Hepatocyte (in vitro differentiated cells): Measurements from ENCODE around the gene SMARCD3. TPM values are rescaled to one million over a fixed set of nuclear protein-coding genes. Genes with fewer than 3 reads are reported as not detected.

ENCODE experiments used
- DNase-seq: peaks from one replicate; pipeline ENCODE4 v3.0.0-alpha.2; 2016; ENCODE audit warnings: low spot score
- H2AFZ ChIP-seq: fragments of 200-600 bp; sonication (generic); 2 replicates; pipeline ENCODE4 v1.6.0; 2016; ENCODE audit warnings: antibody characterized with exemption, mild to moderate bottlenecking
- H3K27ac ChIP-seq: fragments of 200-600 bp; sonication (generic); 2 replicates; pipeline ENCODE4 v1.5.1; 2016; ENCODE audit warnings: mild to moderate bottlenecking
- H3K27me3 ChIP-seq: fragments of 200-600 bp; sonication (generic); 2 replicates; pipeline ENCODE4 v1.6.1; 2016
- H3K36me3 ChIP-seq: fragments of 200-600 bp; sonication (generic); replicated peaks from 2 replicates; pipeline ENCODE4 v1.5.1; 2016; ENCODE audit warnings: low read depth; ENCODE audit not compliant: insufficient read depth
- H3K4me1 ChIP-seq: fragments of 200-600 bp; sonication (generic); 2 replicates; pipeline ENCODE4 v1.5.1; 2016; ENCODE audit warnings: mild to moderate bottlenecking, moderate library complexity; ENCODE audit not compliant: insufficient read depth
- H3K4me2 ChIP-seq: fragments of 200-600 bp; sonication (generic); 2 replicates; pipeline ENCODE4 v1.6.0; 2016
- H3K4me3 ChIP-seq: fragments of 200-600 bp; sonication (generic); 2 replicates; pipeline ENCODE4 v1.5.1; 2016; ENCODE audit warnings: mild to moderate bottlenecking
- H3K79me2 ChIP-seq: fragments of 200-600 bp; sonication (generic); 2 replicates; pipeline ENCODE4 v1.6.0; 2017; ENCODE audit warnings: mild to moderate bottlenecking
- H3K9me2 ChIP-seq: fragments of 200-600 bp; sonication (generic); replicated peaks from 2 replicates; pipeline ENCODE4 v1.6.0; 2017; ENCODE audit warnings: mild to moderate bottlenecking; ENCODE audit not compliant: insufficient read depth
- H3K9me3 ChIP-seq: fragments of 200-600 bp; sonication (generic); 2 replicates; pipeline ENCODE4 v1.5.1; 2016; ENCODE audit warnings: low read depth, mild to moderate bottlenecking
- H4K20me1 ChIP-seq: fragments of 200-600 bp; sonication (generic); 2 replicates; pipeline ENCODE4 v1.6.0; 2016; ENCODE audit warnings: mild to moderate bottlenecking; ENCODE audit not compliant: insufficient read depth, poor library complexity, severe bottlenecking
- EZH2 ChIP-seq: fragments of 200-600 bp; sonication (generic); IDR thresholded peaks from 2 replicates; pipeline ENCODE4 v1.6.1; 2016; ENCODE audit warnings: antibody characterized with exemption, mild to moderate bottlenecking, borderline replicate concordance
- EZH2phosphoT487 ChIP-seq: fragments of 200-600 bp; sonication (generic); IDR thresholded peaks from one replicate; pipeline ENCODE4 v1.6.1; 2018; ENCODE audit warnings: antibody characterized with exemption, mild to moderate bottlenecking, low read depth, moderate library complexity; ENCODE audit not compliant: unreplicated experiment, severe bottlenecking
- WGBS: methylation state at CpG from one replicate; pipeline ENCODE4 v1.1.6; 2016; ENCODE audit warnings: low lambda C conversion rate; ENCODE audit errors: missing lambda C conversion rate; 5-methylcytosine and 5-hydroxymethylcytosine counted together
- polyA plus RNA-seq: library from polyadenylated mRNA; unstranded; fragments of >200 nt; fragmentation: Nextera tagmentation; extraction: Ambion mirVana; gene quantifications from 2 replicates; pipeline ENCODE4 v1.2.1, GENCODE V29; 2016
- total RNA-seq: library from RNA; depleted of rRNA; stranded (reverse); fragments of >200 nt; gene quantifications from 2 replicates; pipeline ENCODE4 v1.2.3, GENCODE V29; 2014
- TF ChIP-seq, protein P1 (sequence below): fragments of 200-600 bp; sonication (generic); IDR thresholded peaks from 2 replicates; pipeline ENCODE4 v1.5.1; 2016; ENCODE audit warnings: antibody characterized with exemption, mild to moderate bottlenecking; ENCODE audit not compliant: poor library complexity

SMARCD3 gene
- total and polyA plus RNA-seq, 2 experiments from 2014 or later = 42.4 to 73.1 TPM

- Histone ChIP-seq H3K27me3 (peaks cover 15% of the 10 kb centered on the region), H3K4me1 (no peaks in the 10 kb centered on the region), H4K20me1 (no peaks in the 10 kb centered on the region), H3K4me3 (no peak overlapping the region), H3K79me2 (no peaks in the 10 kb centered on the region), H3K4me2 (no peak overlapping the region), H2AFZ (no peak overlapping the region), H3K9me2 (no peaks in the 10 kb centered on the region), H3K9me3 (no peaks in the 10 kb centered on the region), H3K36me3 (no peaks in the 10 kb centered on the region), H3K27ac (no peak overlapping the region)
- no peak for DNase-seq
- TF ChIP-seq EZH2 (no peak), EZH2phosphoT487 (no peak)
- TF ChIP-seq, protein P1, sequence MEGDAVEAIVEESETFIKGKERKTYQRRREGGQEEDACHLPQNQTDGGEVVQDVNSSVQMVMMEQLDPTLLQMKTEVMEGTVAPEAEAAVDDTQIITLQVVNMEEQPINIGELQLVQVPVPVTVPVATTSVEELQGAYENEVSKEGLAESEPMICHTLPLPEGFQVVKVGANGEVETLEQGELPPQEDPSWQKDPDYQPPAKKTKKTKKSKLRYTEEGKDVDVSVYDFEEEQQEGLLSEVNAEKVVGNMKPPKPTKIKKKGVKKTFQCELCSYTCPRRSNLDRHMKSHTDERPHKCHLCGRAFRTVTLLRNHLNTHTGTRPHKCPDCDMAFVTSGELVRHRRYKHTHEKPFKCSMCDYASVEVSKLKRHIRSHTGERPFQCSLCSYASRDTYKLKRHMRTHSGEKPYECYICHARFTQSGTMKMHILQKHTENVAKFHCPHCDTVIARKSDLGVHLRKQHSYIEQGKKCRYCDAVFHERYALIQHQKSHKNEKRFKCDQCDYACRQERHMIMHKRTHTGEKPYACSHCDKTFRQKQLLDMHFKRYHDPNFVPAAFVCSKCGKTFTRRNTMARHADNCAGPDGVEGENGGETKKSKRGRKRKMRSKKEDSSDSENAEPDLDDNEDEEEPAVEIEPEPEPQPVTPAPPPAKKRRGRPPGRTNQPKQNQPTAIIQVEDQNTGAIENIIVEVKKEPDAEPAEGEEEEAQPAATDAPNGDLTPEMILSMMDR = no peak
These were observed 50.6 kb downstream of the SMARCD3 start for GRCh38 chr7:151197932-151198331.

DNA sequence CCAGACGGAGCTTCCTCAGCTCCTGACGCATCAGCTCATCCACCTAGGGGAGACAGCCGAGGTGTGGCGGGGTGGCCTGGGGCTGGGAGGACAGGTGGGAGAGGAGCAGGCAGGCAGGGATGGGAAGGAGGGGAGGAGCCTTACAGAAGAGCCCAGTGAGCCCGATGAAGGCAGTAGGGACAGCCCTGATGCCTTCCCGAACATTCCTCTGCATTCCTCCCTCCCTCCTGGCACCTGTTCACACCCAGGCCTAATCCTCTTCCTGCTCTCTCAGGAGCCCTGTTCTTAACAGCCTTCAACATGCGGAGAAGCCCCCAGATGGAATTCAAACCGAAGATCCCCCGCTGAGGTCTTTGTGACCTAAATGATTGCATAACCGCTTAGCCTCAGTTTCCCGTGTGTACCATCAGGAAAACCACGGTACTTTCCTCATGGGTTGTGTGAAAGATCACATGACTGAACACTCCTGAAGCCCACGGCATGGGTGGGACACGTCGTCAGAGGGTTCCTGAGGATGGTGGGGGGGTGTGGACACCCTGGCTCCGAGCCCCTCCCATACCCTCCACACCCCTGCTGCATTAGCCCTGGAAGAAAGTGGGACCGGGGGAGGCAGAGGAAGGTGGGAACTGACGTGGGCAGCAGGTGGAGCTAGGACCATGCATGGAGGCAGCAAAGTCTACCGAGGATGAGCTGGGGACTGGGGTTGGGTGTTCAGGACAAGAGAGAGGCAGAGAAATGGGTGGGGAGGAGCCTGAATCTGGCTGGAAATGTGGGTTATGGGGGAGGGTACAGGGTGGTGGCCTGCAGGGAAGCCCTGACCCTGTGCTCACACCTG, 52.7 kb downstream of the SMARCD3 start:
- H3K36me3 ChIP-seq = no peaks in the 10 kb centered on the region
- H3K9me3 ChIP-seq = no peaks in the 10 kb centered on the region
- no peak overlapping the region for H3K4me2 ChIP-seq
- H3K27me3 ChIP-seq = peaks cover 15% of the 10 kb centered on the region
- no peak for TF ChIP-seq EZH2
- no peak for TF ChIP-seq EZH2phosphoT487
- TF ChIP-seq, protein P1 = no peak
- H3K4me1 ChIP-seq = no peaks in the 10 kb centered on the region
- no peaks in the 10 kb centered on the region for H3K79me2 ChIP-seq
- H4K20me1 ChIP-seq = no peaks in the 10 kb centered on the region
- no peak overlapping the region for H3K27ac ChIP-seq
- H3K9me2 ChIP-seq = no peaks in the 10 kb centered on the region
- no peak for DNase-seq
- no peak overlapping the region for H3K4me3 ChIP-seq
- WGBS = 53% methylated on average over 19 of the region's 19 CpGs
- no peak overlapping the region for H2AFZ ChIP-seq

- H3K36me3 ChIP-seq = no peaks in the 10 kb centered on the region
- WGBS = 84% methylated on average over 7 of the region's 7 CpGs
- no peaks in the 10 kb centered on the region for H3K4me1 ChIP-seq
These were observed 54.3 kb downstream of the SMARCD3 start for GRCh38 chr7:151194188-151194587.

DNA sequence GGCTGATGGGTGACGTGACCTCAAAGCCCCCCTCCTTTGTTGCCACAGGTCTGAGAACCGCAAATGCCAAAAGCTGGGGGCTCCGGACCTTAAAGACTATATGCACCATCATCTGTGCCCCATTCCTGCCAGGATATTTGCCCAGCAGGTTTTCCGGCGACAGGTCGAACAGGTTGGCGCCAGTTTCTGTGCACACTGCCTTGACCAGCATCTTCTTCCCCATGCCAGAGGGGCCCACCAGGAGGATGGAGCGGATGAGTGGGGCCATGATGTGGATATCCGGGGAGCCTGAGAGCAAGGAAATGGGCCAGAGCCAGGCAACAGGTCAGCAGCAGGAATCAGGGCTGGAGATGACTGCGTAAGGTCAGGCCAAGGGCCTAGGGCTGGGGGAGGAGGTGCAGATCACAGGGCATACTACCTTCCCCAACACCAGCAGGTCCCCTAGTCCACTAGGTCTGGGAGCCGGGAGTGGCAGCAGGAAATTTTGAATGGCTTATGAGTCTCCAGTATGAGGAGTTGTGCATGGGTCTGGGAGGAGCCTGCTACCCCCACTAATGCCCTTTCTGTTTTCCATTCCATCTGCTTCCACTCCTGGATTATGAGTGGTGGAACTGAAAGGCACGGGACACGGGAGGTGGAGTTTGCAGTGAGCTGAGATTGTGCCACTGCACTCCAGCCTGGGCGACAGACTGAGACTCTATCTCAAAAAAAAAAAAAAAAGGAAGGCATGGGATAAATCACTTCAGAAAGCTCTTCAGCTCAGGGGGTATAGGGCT, 55.1 kb downstream of the SMARCD3 start:
- Histone ChIP-seq H3K4me3 (no peak overlapping the region), H3K27me3 (peaks cover 20% of the 10 kb centered on the region), H3K36me3 (no peaks in the 10 kb centered on the region), H3K9me3 (no peaks in the 10 kb centered on the region), H3K4me1 (no peaks in the 10 kb centered on the region), H3K79me2 (no peaks in the 10 kb centered on the region), H3K27ac (no peak overlapping the region), H3K9me2 (no peaks in the 10 kb centered on the region), H2AFZ (no peak overlapping the region), H4K20me1 (no peaks in the 10 kb centered on the region), H3K4me2 (no peak overlapping the region)
- 92% methylated on average over 14 of the region's 14 CpGs for WGBS
- no peak for TF ChIP-seq EZH2
- TF ChIP-seq, protein P1 = no peak
- no peak for TF ChIP-seq EZH2phosphoT487
- DNase-seq = no peak

More at GRCh38 chr7:151194188-151194587, 54.3 kb downstream of the SMARCD3 start:
- H3K27me3 ChIP-seq = peaks cover 20% of the 10 kb centered on the region
- no peak for TF ChIP-seq EZH2phosphoT487
- no peak for TF ChIP-seq EZH2
- no peak overlapping the region for H3K27ac ChIP-seq
- DNase-seq = no peak
- no peak overlapping the region for H3K4me3 ChIP-seq
- H3K79me2 ChIP-seq = no peaks in the 10 kb centered on the region
- H3K9me3 ChIP-seq = no peaks in the 10 kb centered on the region
- no peaks in the 10 kb centered on the region for H4K20me1 ChIP-seq
- no peaks in the 10 kb centered on the region for H3K9me2 ChIP-seq
- H2AFZ ChIP-seq = no peak overlapping the region
- H3K4me2 ChIP-seq = no peak overlapping the region
